HepG2 (cell line): ENCODE data around the gene SINHCAF. TPM values are rescaled to one million over a fixed set of nuclear protein-coding genes. Genes with fewer than 3 reads are reported as not detected.

ENCODE experiments used
- BORCS8-MEF2B ChIP-seq: sonication (generic); formaldehyde crosslinking; IDR thresholded peaks from 2 replicates; pipeline ENCODE4 v1.8.0; 2022; ENCODE audit warnings: mild to moderate bottlenecking, missing genetic modification reagents
- KAT7 ChIP-seq: IDR thresholded peaks from 2 replicates; pipeline ENCODE4 v1.6.1; 2018; ENCODE audit warnings: borderline replicate concordance, missing compliant biosample characterization
- PCBP2 ChIP-seq: fragments of 200-400 bp; formaldehyde crosslinking; optimal IDR thresholded peaks from 2 replicates; pipeline ENCODE3; 2018; ENCODE audit warnings: low read length, low read depth; ENCODE audit not compliant: poor library complexity, severe bottlenecking
- SYNCRIP ChIP-seq: fragments of 200-400 bp; formaldehyde crosslinking; IDR thresholded peaks from 2 replicates; pipeline ENCODE4 v1.6.1; 2018; ENCODE audit warnings: mild to moderate bottlenecking, low read depth, low read length; ENCODE audit not compliant: insufficient read depth
- TAF15 ChIP-seq: fragments of 200-400 bp; formaldehyde crosslinking; IDR thresholded peaks from one replicate; pipeline ENCODE4 v1.6.1; 2018; ENCODE audit warnings: mild to moderate bottlenecking, low read depth, low read length; ENCODE audit not compliant: poor library complexity, severe bottlenecking
- TSC22D2 ChIP-seq: sonication (generic); formaldehyde crosslinking; IDR thresholded peaks from 2 replicates; pipeline ENCODE4 v1.5.1; 2020; ENCODE audit warnings: missing genetic modification reagents, mild to moderate bottlenecking, borderline replicate concordance
- XBP1 ChIP-seq: sonication (generic); formaldehyde crosslinking; IDR thresholded peaks from 2 replicates; pipeline ENCODE4 v1.5.0; 2020; ENCODE audit warnings: missing genetic modification reagents
- ZC3H13 ChIP-seq: sonication (generic); formaldehyde crosslinking; IDR thresholded peaks from 2 replicates; pipeline ENCODE4 v1.8.1; 2023; ENCODE audit warnings: mild to moderate bottlenecking, missing genetic modification reagents, moderate library complexity
- ZNF883 ChIP-seq: sonication (generic); formaldehyde crosslinking; IDR thresholded peaks from 2 replicates; pipeline ENCODE4 v1.5.1; 2020; ENCODE audit warnings: mild to moderate bottlenecking, missing genetic modification reagents; ENCODE audit errors: not compliant biosample characterization
- ZSCAN31 ChIP-seq: sonication (generic); formaldehyde crosslinking; IDR thresholded peaks from 2 replicates; pipeline ENCODE4 v1.5.0; 2020; ENCODE audit warnings: low read depth, mild to moderate bottlenecking, missing genetic modification reagents
- polyA plus RNA-seq, 8 experiments: library from polyadenylated mRNA; depleted of rRNA in 3 of 8; stranded (reverse) in 7 of 8; unstranded in 1 of 8; fragments of >200 nt; fragmentation: Illumina TruSeq in 4 of 8; extraction: Trizol in 4 of 8; gene quantifications; 2 replicates each; pipeline versions ENCODE4 v1.2.1 to v1.2.3, GENCODE V29; 2011 to 2016; ENCODE audit warnings: low read depth in 4 of 8, missing spikeins in 1 of 8, mixed read lengths in 1 of 8; ENCODE audit not compliant: insufficient read depth in 1 of 8
- total RNA-seq, 5 experiments: library from RNA; depleted of rRNA; stranded (reverse); fragments of >200 nt; fragmentation: Illumina TruSeq; extraction: Trizol; gene quantifications; 2 replicates each; pipeline ENCODE4 v1.2.3, GENCODE V29; 2016; ENCODE audit warnings: low read depth in 1 of 5
- TF ChIP-seq, protein P1 (sequence below): sonication (generic); formaldehyde crosslinking; IDR thresholded peaks from 2 replicates; pipeline ENCODE4 v1.5.0; 2020; ENCODE audit warnings: mild to moderate bottlenecking, missing genetic modification reagents, borderline replicate concordance
- TF ChIP-seq, protein P2 (sequence below): sonication (generic); formaldehyde crosslinking; IDR thresholded peaks from 2 replicates; pipeline ENCODE4 v1.5.1; 2020; ENCODE audit warnings: mild to moderate bottlenecking, missing genetic modification reagents, moderate library complexity
- TF ChIP-seq, protein P3 (sequence below): sonication (generic); formaldehyde crosslinking; IDR thresholded peaks from 2 replicates; pipeline ENCODE4 v1.4.0; 2020; ENCODE audit warnings: missing genetic modification reagents, borderline replicate concordance
- TF ChIP-seq, protein P4 (sequence below): sonication (generic); formaldehyde crosslinking; IDR thresholded peaks from 2 replicates; pipeline ENCODE4 v1.5.0; 2020; ENCODE audit warnings: mild to moderate bottlenecking, low read depth, missing genetic modification reagents, borderline replicate concordance
- TF ChIP-seq, protein P5 (sequence below): sonication (generic); formaldehyde crosslinking; IDR thresholded peaks from 2 replicates; pipeline ENCODE4 v1.4.0; 2020; ENCODE audit warnings: mild to moderate bottlenecking, missing genetic modification reagents
- TF ChIP-seq, protein P6 (sequence below), 2 experiments: fragments of 450-650 bp in 1 of 2; sonication (generic) in 1 of 2; formaldehyde crosslinking; IDR thresholded peaks; 2 replicates each; pipeline versions ENCODE4 v1.5.0 to v1.8.0; 2020 to 2022; ENCODE audit warnings: mild to moderate bottlenecking in 1 of 2, missing genetic modification reagents in 1 of 2

The SINHCAF gene
- total and polyA plus RNA-seq, 2 of the 13 experiments (the other 11 are each of a cell fraction or from before 2014, with no cell fraction given): 54.6 to 97.8 TPM

DNA sequence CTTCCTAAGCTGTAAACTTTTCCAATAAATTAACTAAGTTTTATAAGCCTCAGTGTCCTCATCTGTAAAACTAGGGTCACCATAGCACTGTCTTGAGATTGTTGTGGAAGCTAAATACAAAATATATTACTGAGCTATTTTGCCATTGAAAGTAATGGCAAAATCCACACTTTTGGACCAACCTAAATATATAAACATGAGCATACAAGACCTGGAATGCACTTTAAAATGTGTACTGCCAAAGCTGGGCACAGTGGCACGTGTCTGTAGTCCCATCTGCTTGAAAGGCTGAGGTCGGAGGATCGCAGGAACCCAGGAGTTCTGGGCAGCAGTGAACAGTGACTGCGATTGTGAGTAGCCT is 29.8 kb upstream of the SINHCAF start (continued):
- TF ChIP-seq, protein P1, sequence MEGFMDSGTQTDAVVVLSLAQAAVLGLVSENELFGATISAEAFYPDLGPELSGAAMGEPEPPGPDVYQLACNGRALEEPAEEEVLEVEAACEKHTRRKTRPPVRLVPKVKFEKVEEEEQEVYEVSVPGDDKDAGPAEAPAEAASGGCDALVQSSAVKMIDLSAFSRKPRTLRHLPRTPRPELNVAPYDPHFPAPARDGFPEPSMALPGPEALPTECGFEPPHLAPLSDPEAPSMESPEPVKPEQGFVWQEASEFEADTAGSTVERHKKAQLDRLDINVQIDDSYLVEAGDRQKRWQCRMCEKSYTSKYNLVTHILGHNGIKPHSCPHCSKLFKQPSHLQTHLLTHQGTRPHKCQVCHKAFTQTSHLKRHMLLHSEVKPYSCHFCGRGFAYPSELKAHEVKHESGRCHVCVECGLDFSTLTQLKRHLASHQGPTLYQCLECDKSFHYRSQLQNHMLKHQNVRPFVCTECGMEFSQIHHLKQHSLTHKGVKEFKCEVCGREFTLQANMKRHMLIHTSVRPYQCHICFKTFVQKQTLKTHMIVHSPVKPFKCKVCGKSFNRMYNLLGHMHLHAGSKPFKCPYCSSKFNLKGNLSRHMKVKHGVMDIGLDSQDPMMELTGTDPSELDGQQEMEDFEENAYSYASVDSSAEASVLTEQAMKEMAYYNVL (CRISPR knock-in tag): 0 out of 2 replicates have a peak, but pooled peaks have one; percentile 57
- TF ChIP-seq XBP1 (CRISPR knock-in tag): no peak
- no peak for TF ChIP-seq TAF15
- TF ChIP-seq ZNF883 (CRISPR knock-in tag): no peak
- TF ChIP-seq, protein P2, sequence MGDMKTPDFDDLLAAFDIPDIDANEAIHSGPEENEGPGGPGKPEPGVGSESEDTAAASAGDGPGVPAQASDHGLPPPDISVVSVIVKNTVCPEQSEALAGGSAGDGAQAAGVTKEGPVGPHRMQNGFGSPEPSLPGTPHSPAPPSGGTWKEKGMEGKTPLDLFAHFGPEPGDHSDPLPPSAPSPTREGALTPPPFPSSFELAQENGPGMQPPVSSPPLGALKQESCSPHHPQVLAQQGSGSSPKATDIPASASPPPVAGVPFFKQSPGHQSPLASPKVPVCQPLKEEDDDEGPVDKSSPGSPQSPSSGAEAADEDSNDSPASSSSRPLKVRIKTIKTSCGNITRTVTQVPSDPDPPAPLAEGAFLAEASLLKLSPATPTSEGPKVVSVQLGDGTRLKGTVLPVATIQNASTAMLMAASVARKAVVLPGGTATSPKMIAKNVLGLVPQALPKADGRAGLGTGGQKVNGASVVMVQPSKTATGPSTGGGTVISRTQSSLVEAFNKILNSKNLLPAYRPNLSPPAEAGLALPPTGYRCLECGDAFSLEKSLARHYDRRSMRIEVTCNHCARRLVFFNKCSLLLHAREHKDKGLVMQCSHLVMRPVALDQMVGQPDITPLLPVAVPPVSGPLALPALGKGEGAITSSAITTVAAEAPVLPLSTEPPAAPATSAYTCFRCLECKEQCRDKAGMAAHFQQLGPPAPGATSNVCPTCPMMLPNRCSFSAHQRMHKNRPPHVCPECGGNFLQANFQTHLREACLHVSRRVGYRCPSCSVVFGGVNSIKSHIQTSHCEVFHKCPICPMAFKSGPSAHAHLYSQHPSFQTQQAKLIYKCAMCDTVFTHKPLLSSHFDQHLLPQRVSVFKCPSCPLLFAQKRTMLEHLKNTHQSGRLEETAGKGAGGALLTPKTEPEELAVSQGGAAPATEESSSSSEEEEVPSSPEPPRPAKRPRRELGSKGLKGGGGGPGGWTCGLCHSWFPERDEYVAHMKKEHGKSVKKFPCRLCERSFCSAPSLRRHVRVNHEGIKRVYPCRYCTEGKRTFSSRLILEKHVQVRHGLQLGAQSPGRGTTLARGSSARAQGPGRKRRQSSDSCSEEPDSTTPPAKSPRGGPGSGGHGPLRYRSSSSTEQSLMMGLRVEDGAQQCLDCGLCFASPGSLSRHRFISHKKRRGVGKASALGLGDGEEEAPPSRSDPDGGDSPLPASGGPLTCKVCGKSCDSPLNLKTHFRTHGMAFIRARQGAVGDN (CRISPR knock-in tag): no peak
- TF ChIP-seq, protein P3, sequence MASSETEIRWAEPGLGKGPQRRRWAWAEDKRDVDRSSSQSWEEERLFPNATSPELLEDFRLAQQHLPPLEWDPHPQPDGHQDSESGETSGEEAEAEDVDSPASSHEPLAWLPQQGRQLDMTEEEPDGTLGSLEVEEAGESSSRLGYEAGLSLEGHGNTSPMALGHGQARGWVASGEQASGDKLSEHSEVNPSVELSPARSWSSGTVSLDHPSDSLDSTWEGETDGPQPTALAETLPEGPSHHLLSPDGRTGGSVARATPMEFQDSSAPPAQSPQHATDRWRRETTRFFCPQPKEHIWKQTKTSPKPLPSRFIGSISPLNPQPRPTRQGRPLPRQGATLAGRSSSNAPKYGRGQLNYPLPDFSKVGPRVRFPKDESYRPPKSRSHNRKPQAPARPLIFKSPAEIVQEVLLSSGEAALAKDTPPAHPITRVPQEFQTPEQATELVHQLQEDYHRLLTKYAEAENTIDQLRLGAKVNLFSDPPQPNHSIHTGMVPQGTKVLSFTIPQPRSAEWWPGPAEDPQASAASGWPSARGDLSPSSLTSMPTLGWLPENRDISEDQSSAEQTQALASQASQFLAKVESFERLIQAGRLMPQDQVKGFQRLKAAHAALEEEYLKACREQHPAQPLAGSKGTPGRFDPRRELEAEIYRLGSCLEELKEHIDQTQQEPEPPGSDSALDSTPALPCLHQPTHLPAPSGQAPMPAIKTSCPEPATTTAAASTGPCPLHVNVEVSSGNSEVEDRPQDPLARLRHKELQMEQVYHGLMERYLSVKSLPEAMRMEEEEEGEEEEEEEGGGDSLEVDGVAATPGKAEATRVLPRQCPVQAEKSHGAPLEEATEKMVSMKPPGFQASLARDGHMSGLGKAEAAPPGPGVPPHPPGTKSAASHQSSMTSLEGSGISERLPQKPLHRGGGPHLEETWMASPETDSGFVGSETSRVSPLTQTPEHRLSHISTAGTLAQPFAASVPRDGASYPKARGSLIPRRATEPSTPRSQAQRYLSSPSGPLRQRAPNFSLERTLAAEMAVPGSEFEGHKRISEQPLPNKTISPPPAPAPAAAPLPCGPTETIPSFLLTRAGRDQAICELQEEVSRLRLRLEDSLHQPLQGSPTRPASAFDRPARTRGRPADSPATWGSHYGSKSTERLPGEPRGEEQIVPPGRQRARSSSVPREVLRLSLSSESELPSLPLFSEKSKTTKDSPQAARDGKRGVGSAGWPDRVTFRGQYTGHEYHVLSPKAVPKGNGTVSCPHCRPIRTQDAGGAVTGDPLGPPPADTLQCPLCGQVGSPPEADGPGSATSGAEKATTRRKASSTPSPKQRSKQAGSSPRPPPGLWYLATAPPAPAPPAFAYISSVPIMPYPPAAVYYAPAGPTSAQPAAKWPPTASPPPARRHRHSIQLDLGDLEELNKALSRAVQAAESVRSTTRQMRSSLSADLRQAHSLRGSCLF: no peak
- TF ChIP-seq, protein P4, sequence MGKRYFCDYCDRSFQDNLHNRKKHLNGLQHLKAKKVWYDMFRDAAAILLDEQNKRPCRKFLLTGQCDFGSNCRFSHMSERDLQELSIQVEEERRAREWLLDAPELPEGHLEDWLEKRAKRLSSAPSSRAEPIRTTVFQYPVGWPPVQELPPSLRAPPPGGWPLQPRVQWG (CRISPR knock-in tag): no peak
- TF ChIP-seq ZSCAN31 (CRISPR knock-in tag): no peak
- no peak for TF ChIP-seq SYNCRIP
- TF ChIP-seq ZC3H13: no peak
- TF ChIP-seq, protein P5, sequence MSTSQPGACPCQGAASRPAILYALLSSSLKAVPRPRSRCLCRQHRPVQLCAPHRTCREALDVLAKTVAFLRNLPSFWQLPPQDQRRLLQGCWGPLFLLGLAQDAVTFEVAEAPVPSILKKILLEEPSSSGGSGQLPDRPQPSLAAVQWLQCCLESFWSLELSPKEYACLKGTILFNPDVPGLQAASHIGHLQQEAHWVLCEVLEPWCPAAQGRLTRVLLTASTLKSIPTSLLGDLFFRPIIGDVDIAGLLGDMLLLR (CRISPR knock-in tag): no peak
- TF ChIP-seq PCBP2: no peak
- no peak for TF ChIP-seq BORCS8-MEF2B (CRISPR knock-in tag)
- no peak for TF ChIP-seq TSC22D2 (CRISPR knock-in tag)
- TF ChIP-seq, protein P6, sequence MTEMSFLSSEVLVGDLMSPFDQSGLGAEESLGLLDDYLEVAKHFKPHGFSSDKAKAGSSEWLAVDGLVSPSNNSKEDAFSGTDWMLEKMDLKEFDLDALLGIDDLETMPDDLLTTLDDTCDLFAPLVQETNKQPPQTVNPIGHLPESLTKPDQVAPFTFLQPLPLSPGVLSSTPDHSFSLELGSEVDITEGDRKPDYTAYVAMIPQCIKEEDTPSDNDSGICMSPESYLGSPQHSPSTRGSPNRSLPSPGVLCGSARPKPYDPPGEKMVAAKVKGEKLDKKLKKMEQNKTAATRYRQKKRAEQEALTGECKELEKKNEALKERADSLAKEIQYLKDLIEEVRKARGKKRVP (CRISPR knock-in tag; IDR thresholded peaks at IDR 0.05): no peak
- no peak for TF ChIP-seq KAT7 (CRISPR knock-in tag)
